ENCODE measurements around the gene PDLIM3. TPM values are rescaled to one million over a fixed set of nuclear protein-coding genes. Genes with fewer than 3 reads are reported as not detected.

The PDLIM3 gene
- total RNA-seq, 1 donor from 2014 or later: 123 TPM

Other genes starting within 250 kb of the PDLIM3 start
- gene LRP2BP, start 139.6 kb downstream of the PDLIM3 start, total RNA-seq: 2.4 TPM
- gene ANKRD37, start 138.7 kb downstream of the PDLIM3 start, total RNA-seq: 15.2 TPM
- gene UFSP2, start 109.5 kb downstream of the PDLIM3 start, total RNA-seq: 48.5 TPM
- 0.99 TPM for gene CCDC110, start 63.8 kb downstream of the PDLIM3 start, total RNA-seq

Measured in left ventricle myocardium superior (tissue), 1 donor.